HFF-Myc (cell line): ENCODE results near the gene KIR2DL3.
"Not testable (repeated sequence)": the region's sequence is repeated elsewhere in the genome, so short reads cannot be mapped to it uniquely, and the experiment has no call there.

Source experiments
- DNase-seq: peaks from one replicate; pipeline ENCODE4 v3.0.0-alpha.2; 2011; ENCODE audit warnings: low read depth; ENCODE audit errors: extremely low read depth
- H3K4me3 ChIP-seq: replicated peaks from 2 replicates; pipeline ENCODE4 v1.5.1; 2011; ENCODE audit warnings: low read depth, mild to moderate bottlenecking, control low read depth, low read length
- CTCF ChIP-seq: IDR thresholded peaks from 2 replicates; pipeline ENCODE4 v1.5.1; 2012; ENCODE audit warnings: mild to moderate bottlenecking, low read depth, low read length, control low read depth; ENCODE audit errors: missing control alignments

Gene KIR2DL3

GRCh38 chr19:54727562-54727961 lies 10.8 kb upstream of the KIR2DL3 start:
- DNase-seq, result no peak
- no peak for TF ChIP-seq CTCF
- no peak overlapping the region for H3K4me3 ChIP-seq

DNA sequence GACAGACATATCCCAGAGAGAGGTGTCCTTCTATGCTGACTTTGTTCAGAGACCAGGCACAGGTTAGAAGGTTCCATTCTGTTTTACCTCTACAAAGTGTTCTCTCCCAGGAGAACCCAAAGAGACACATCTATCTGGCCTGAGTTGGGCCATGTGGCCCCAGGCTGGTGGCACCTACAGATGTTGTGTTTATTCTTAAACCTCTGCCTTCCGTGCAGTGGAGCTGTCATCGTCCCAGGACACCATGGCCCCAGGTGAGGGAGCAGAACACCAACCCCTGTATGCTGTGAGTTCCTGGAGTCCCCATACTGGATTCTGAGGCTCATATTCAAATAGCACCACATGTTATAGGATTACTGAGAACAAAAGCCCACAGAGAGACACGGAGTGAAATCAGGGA lies 10.1 kb upstream of the KIR2DL3 start:
- no peak for TF ChIP-seq CTCF
- DNase-seq, result no peak
- no peak overlapping the region for H3K4me3 ChIP-seq

GRCh38 chr19:54729416-54730188 lies 8.7 kb upstream of the KIR2DL3 start:
- DNase-seq, result no peak
- no peak overlapping the region for H3K4me3 ChIP-seq
- no peak for TF ChIP-seq CTCF

DNA sequence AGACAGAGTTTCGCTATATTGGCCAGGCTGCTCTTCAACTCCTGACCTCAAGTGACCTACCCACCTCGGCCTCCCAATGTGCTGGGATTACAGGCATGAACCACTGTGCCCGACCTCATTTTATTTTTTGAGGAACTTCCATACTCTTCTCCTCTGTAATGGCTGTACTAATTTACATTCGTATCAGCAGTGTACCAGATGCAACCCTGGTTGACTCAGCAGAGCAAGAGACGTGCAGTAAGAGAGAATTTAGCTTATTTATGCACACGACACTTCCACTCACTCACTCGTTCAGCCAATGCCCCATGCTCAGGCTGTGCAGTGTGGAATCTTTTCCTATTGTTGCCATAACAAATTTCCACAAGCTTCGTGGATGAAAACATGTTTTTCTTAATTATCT lies 7.1 kb upstream of the KIR2DL3 start:
- no peak for TF ChIP-seq CTCF
- DNase-seq, result no peak
- no peak overlapping the region for H3K4me3 ChIP-seq

GRCh38 chr19:54738715-54739114 lies 402 bp downstream of the KIR2DL3 start:
- no peak overlapping the region for H3K4me3 ChIP-seq
- DNase-seq, result no peak
- TF ChIP-seq CTCF, result no peak

DNA sequence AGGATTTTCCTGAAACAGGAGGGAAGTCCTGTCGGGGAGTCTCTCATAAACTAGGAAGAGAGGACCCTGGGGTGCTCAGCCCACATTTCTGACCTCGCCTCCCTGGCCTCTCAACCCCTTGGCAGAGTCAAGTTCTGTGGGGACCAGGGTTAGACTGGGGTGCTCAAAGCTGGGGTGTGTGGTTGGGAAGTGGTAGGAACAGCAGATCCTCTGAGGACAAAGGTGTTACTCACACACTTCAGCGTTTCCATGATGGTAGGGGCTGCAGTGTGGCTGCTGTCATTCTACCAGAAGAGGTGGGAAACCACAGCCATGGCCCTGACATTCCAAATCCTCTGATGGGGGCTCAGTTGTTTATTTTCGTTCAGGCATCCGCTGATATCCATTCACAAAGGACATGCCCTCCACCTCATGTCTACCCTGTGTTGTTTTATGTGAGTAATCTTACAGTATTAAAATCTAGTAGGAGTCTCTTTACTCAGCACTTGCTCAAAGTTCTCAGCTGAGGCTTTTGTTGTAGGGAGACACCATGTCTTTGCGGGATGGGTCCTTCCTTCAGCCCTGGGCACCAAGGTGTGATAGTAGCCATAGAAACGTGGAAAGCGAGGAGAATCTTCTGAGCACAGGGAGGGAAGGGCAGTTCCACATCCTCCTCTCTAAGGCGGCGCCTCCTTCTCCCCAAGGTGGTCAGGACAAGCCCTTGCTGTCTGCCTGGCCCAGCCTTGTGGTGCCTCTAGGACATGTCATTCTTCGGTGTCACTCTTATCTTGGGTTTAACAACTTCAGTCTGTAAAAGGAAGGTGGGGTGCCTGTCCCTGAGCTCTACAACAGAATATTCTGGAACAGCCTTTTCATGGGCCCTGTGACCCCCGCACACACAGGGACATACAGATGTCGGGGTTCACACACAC lies 1.5 kb downstream of the KIR2DL3 start:
- TF ChIP-seq CTCF, result no peak
- no peak for DNase-seq
- no peak overlapping the region for H3K4me3 ChIP-seq

DNA sequence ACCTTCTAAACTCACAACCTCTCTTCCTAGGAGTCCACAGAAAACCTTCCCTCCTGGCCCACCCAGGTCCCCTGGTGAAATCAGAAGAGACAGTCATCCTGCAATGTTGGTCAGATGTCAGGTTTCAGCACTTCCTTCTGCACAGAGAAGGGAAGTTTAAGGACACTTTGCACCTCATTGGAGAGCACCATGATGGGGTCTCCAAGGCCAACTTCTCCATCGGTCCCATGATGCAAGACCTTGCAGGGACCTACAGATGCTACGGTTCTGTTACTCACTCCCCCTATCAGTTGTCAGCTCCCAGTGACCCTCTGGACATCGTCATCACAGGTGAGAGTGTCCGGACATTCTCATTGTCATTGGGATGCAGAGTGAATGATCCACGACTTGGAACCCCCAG lies 3.6 kb downstream of the KIR2DL3 start:
- not testable (repeated sequence) for DNase-seq

GRCh38 chr19:54744080-54744479 lies 5.8 kb downstream of the KIR2DL3 start:
- not testable (repeated sequence) for DNase-seq, H3K4me3 ChIP-seq

More for the DNA sequence above, 3.6 kb downstream of the KIR2DL3 start:
- H3K4me3 ChIP-seq, result not testable (repeated sequence)

DNA sequence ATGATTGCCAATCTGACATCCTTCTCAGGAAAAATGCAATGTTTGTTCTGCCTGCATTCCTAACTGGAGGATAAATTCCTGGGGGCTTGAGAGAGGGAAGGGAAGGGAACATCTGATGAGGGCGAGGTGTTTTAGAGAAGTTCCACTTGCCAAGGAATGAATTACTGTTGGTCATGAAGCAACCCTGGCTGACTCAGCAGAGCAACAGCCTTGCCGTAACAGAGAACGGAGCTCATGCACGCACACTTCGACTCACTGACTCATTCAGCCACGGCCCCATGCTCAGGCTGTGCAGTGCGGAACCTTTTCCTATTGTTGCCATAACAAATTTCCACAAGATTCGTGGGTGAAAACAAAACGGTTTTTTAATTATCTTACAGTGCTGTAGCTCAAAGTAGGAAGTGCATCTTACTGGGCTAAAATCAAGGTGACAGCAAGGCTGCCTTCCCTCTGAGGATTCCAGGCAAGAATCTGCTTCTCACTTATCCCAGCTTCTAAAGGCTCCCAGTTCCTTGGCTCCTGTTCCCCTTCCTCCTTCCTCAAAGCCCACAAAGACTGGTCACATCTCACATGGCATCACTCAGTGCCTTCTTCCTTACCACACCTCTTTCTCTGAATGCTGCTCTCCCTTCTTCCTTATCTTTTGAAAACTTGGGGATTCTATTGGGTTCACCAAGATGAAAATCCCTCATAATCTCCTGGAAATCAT lies 9.5 kb downstream of the KIR2DL3 start:
- H3K4me3 ChIP-seq, DNase-seq: not testable (repeated sequence)

DNA sequence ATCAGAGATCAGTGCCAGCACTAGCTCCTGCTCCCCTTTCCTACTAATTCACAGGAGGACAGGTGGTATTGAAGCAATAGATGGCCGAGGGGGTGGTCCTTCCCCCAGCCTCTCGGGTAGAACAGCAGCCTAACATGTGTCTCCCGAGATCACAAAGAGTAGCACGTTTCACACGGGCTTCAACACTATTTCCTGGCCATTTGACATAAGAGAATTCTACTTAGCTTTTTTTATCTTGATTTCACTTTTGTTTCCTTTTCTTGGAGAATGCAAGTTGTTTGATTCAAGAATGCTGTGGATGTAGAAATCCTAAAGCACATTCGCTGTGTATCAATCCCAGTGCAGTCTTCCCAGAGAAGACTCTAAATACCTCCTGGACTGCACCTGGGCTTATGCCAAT lies 12.0 kb downstream of the KIR2DL3 start:
- not testable (repeated sequence) for H3K4me3 ChIP-seq, DNase-seq
